CD4-positive, alpha-beta T cell treated with Interleukin-4 for 1 hour (primary cell): ENCODE data around the gene HIPK2.

ENCODE experiments used
- DNase-seq, 2 donors: peaks; one replicate each; pipeline ENCODE4 v3.0.0-alpha.2; 2020 to 2022

Gene HIPK2

DNA sequence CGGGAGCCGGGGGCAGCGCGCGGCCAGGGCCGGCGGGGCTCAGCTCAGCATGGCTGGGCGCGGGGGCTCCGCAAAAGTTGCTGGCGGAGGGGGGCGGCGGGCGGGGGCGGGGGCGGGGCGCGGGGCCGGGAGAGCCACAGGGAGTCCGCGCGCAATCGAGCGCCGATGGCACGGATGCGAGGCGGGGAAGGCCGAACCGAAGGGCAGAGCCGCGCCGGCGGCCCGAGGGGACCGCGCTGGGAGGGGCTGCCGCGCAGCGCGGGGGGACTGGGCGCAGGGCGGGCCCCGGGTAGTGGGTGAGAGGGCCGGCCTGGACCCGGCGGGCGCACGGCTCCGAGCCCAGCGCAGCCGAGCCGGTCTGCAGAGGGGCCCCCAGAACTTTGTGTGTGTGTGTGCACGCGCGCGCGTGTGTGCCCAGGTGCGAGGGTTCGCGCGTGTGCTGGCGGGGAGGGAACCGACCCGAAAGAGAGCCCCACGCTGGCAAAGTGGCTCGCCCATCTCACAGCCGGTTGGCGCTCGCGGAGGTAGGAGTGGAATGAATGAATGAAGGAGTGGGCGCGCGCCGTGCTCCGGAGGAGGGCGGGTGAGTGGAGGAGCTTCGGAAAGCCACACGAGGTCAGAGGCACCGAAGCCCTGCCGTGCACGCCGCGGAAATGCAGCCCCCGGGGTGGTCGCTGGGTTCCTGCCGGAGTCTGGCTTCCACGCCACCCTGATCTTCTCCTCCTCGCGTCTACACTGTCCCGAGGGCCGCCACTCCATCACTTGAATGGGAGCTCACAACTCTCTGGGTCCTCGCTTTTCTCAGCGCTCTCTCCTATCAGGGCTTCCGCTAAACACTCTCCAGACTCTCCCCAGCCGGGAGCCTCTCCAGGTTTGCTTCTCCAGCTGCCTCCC is at the start of gene HIPK2:
HIPK2 (minus strand) TSS at position 51 of the 894 bp plus-strand sequence. CDS start 375 bp downstream, outside the sequence.
- DNase-seq: peak; percentile 77 to 79

DNA sequence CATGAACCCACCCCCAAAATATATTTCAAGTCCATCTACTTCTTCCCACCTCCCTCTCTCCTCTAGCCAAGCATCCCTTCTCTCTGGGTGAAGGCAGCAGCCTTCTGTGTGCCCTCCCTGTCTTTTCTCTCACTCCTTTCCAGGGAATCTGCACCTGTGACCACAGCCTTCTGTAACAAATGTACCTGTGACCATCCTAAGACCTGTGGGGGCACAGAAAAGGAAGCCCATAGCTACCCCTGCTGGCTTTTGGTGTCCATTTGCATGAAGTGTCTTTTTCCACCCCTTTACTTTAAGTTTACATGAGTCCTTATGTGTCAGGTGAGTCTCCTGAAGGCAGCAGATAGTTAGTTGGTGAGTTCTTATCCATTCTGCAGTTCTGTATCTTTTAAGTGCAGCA is 49.2 kb upstream of the HIPK2 start:
- DNase-seq: peak in 1 of 2 donors; percentile 15

DNA sequence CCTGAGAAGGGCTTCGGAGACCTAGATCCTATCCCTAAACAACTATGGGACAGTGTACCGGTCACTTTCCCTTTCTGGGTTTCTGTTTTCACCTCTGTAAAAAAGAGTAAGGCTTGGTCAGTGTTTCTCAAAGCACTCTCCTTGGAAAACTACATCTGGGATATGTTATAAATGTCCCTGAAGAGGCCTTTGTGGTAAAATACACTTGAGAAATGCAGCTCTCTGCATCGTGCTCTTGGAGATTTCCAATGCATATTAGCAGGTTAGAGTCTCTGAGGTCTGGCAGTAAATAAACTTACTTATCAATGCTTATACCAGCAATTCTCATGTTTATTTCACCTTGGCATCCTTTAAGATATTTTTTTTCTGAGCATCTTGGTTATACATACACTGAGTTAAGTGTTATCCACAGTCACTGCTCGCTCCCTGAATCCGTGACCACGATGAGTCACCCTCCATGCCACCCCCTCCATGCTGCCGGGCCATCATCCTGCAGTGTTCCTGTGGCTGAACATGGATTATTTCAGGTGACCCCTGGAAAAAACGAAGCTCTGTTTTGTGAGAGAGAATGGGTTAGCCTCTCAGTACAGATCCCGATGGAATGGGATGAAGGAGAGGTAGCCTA is 48.0 kb upstream of the HIPK2 start:
- DNase-seq: no peak

DNA sequence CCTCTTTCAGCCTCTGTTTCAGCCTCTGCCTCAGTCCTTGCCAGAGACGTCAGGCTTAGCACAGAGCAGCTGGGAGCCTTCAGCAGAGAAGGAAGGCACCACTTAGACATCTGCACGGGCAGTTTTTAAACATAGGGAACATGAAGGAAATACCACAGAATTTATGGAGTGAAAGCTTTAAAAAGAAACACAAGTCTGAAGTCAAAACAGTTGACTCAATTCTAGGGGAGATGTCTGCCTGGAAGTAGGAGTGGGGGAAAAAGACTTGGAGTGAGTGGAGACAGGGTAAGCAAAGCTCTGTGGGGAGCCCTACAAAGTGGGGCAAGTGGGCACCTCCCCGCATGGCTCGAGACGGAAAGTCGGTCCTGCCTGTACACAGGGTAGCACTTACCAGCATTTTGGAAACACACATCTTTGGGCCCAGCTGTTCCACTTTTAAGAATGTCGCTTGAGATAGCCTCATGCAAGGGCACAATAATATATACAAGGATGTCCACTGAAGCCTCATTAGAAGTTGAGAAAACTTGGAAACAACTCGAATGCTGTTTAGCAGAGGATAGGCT is 46.2 kb upstream of the HIPK2 start:
- DNase-seq: no peak

DNA sequence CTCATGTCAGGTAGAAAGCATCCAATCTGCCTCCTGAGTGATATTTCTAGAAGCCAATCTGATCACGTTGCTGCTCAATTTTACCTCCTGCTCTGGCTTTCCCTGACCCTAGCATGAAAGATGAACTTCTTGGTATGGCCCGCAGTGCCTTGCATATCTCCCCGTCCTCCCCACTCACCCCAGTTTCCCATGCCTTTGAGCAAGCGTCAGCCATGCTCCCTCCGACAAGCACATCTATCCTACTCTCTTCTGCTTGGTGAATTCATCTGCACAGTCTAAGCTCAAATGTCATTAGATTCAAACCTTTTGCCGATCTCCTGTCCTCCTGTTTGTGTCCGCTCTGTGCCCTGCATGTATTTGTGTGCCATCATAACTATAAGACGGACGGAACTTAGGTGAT is 45.1 kb upstream of the HIPK2 start:
- DNase-seq: no peak

DNA sequence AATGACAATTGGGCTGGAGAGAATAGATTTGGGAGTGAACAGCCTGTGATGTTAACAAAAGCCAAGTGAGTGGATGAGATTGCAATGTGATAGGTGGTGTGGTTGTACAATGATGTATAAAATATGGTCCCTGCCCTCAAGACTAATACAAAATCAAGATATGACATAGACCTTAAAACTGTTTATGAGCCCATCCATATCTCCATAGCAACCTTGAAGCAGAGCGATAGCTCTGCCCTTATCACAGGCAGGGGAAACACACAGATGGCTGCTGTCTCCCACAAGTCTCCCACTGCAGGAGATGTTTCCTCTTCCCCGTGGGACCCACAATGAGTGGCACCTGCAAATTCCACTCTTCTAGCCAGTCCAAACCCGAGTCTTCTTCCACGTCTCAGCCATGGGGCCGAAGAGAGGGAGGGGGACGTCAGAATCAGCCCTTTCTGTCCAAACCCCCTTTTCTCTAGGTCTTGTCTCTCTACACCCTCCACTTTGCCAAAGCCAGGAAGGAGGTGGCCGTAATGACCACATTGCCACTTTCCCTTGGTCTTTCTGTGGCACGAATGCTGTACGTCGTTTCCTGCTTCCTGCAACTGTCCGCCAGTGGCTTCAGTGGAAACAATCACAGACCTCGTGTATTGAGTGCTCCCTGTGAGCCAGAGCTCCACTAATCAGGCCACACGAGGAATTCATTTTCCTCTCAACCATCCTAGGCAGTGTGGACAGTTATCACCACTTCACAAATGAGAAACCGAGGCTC is 43.7 kb upstream of the HIPK2 start:
- DNase-seq: no peak

DNA sequence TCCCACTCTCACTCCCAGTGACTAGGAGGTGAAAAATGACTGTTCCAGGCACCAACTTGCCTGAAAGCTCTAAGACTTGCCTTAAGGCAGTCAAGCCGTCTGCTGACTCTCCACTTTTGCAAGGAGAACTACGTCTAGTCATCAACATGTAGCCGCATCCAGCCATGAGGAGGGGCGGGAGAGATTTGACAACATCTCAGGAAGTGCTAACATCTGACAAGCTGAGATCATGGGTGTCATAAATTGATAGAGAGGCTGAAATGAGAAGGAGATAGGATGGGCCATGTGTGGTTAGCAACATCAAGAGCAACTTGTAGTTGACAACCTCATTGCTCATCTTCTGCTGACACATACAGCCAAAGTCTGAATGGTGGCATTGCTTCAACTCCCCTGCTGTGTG is 42.3 kb upstream of the HIPK2 start:
- peak in 1 of 2 donors; percentile 31 for DNase-seq

DNA sequence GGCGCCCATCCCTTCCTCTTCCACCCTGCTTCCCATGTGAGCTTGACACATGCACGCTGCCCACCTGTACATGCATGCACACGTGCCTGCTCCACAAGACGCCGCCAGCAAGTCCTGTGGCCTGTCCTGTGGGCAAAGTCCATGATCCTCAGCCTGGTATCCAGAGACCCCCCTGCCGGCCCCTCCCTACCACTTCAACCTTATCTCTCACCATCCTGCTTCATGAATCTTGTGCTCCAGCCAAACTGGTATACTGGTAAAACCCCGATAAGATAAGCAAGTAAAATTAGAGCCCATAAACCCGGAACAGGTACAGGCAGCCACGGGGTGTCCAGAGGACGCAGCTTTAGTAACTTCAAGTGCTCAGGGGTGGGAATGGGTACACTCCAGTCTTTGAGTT is 39.5 kb upstream of the HIPK2 start:
- DNase-seq: no peak

DNA sequence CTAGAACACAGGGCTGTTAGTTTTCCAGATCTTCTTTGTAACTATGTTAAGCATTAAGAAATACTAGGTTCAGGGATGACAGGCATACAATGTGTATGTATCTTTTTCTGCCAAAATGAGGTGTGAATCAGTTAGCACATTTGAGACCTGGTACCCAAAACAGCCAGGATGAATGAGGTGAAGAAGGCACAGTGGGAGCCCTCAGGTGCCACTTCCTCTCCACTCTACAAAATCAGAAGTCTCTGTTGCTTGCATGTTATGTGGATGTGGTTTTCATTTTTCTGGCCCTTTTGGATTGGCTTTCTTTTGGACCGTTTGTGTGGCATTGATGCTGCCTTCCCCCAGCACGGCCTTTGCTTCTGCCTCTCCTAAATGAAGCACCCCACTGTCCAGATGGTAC is 35.9 kb upstream of the HIPK2 start:
- no peak for DNase-seq

DNA sequence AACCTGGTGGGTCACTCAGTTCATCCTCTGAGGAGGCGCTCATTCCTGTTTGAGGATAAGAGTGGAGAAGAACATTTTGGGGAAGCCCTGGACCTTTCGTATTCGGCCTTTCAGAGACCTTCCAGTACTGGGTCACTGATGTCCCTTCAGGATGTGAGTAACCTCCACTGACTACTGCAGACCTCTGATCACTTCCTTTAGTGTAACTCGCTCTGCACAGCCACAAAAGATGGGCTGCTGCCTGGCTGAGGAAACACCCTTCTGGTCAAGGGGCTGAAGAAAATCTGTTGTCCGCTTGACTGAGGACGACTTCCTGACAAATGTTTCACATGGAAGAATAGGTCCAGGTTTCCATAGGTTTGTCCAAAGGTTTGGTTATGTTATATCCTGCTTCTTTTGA is 35.4 kb upstream of the HIPK2 start:
- DNase-seq: no peak

DNA sequence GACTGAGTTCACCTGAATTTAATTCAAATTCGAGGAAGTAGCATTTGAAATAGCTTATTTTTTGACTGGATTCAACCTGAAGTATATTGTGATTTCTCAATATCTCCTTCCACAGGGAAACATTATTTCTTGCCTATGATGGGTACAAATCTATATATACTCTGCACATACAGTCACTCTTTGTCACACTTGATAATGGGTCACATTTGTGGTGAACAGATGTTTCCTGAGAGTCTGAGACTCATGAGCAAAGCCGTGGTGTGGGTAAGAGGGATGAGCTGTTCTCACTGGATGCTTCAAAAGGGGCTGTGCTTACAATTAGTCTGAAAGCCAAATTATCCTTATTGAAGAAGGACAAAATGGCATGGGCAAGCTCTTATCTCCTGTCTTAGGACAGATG is 33.3 kb upstream of the HIPK2 start:
- DNase-seq: no peak

DNA sequence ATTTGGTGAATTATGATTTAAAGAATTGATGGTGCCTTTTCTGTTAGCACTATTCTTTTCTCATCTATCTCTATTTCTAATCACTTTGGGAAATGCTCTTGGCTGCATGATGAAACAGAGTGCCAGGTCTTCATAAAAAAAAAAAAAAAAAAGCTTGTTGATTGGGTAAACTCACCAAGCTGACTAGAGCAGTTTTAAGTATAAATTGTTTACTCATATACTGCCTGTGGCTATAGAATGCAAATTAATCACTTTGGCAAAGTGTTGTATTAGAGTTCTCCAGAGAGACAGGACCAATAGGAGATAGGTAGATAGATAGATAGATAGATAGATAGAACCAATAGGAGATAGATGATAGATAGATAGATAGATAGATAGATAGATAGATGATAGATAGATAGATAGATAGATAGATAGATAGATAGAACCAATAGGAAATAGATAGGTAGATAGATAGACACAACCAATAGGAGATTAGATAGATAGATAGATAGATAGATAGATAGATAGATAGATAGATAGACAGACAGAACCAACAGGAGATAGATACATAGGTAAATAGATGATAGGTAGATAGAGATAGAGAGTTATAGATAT is 31.1 kb upstream of the HIPK2 start:
- DNase-seq: no peak

DNA sequence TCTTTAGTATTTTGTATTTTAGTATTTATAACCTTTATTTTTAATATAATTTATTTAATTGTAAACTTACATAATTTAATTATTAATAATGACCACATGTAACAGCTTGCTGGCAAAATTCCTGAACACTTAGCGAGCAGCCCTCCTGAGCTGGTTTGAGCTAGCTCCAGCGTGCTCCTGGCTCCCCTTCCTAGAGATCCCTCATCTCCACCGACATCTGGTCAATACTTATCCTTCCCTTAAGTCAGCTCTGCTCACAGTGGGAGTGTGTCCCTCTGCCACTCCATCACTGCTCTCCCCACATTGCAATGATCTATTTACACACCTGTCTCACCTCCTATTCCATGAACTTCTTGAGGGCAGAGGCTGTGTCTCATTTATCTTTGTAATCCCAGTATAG is 30.6 kb upstream of the HIPK2 start:
- no peak for DNase-seq

DNA sequence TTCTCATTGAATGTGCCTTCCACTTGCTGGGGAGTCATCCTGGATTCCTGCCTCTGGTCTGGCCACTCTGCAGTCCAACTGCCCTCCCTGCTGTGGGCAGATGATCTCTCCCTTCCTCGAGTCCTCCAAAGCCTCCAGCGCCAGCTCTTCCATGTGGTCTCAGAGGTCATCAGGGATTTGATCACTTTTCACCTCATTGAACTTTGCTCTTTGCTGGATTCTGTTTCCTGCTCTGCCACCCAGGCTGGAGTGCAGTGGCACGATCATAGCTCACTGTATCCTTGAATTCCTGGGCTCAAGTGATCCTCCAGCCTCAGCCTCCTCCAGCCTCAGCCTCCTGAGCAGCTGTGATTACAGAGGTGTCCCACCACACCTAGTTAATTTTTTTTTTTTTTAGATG is 29.2 kb upstream of the HIPK2 start:
- no peak for DNase-seq

DNA sequence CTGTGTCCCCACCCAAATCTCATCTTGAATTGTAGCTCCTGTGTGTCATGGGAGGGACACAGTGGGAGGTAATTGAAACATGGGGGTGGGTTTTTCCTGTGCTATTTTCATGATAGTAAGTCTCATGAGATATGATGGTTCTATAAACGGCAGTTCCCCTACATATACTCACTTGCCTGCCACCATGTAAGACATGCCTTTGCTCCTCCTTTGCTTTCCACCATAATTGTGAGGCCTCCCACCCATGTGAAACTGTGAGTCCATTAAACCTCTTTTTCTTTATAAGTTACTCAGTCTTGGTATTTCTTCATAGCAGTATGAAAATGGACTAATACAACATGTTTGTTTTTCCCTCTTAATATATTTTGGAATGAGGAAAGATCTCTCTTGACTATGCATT is 26.8 kb upstream of the HIPK2 start:
- no peak for DNase-seq

DNA sequence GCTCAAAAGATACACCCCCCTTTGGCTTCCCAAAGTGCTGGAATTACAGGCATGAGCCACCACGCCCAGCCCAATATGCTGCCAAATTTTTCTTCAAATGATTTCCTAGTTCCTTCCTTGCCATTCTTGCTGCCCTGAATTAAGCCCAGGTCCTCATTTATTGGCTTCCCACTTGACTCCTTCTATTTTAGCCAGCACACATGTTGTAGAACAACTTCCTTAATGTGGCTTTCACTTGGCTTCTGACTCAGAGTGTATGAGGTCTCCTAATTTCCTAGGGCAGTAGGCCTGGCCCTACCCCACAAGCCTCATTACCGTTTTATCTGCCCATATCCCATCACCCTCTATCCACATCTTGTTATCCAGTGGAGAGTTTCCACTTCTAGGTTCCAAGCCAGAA is 21.8 kb upstream of the HIPK2 start:
- DNase-seq: no peak

DNA sequence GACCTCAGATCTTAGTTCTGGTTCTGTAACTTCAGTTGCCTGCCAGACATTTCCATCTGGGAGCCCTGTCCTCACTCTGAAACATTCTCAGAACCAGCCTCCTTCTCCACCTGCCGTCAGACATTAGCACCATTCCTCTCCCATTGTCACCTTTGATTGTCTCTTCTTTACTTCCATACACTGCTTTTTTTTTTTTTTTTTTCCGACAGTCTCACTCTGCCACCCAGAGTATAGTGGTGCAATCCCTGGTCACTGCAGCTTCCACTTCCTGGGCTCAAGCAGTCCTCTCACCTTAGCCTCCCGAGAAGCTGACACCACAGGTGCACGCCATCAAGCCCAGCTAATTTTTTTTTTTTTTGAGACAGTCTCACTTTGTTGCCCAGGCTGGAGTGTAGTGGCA is 21.1 kb upstream of the HIPK2 start:
- no peak for DNase-seq

DNA sequence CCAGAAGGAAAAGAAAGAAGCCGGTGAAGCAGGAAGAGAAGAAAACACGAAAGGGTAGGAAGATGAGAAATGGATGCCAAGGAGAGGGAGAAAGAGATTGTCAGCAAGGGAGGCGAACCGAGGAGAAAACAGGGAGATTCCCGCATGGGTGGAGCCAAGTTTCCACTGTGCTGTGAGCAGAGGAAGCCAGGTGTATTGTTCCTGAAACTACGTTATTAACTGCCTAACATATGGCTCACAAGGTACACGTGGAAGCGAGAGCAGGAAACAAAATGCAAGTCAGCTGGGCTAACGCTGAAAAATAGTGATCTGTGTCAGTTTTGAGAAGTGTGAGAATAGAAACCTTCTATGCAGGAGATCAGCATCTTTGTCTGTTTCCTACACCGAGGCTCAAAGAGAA is 20.4 kb upstream of the HIPK2 start:
- DNase-seq: no peak

DNA sequence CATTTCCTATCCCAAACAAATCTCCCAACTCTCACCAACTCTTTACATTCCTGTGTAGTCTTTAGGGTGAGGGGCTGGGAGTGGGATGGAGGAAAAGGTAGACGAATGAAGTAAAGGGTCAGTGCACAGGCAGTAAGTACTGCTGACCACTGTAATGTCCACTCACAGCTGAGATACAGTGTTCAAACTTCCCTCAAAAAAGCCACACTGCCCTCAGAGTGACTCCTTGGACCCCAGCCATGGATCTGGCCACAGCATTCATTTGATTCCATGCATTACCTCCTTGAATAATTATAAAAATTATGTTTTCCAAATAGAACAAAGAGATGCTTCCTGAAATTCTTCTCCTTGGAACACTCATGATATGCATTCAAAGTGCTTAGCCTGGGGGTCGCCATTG is 19.8 kb upstream of the HIPK2 start:
- DNase-seq: no peak

DNA sequence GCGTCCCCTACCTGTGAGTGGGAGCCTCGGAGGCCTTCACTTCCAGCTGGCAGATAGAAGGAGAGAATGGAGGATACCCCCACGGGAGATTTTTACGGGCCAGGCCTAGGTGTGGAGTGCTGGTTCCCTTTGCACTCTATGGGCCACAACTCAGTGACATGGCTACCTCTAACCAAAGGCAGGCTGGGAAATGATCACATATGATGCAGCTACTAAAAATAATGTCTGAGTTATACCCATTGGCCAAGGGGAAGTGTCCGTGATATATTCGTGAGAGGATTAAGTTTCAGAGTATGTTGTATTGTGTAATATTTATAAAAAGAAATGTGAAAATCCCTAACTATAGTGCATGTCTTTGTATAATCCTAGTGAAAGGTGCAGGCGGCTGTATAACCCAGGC is 13.5 kb upstream of the HIPK2 start:
- DNase-seq: no peak

DNA sequence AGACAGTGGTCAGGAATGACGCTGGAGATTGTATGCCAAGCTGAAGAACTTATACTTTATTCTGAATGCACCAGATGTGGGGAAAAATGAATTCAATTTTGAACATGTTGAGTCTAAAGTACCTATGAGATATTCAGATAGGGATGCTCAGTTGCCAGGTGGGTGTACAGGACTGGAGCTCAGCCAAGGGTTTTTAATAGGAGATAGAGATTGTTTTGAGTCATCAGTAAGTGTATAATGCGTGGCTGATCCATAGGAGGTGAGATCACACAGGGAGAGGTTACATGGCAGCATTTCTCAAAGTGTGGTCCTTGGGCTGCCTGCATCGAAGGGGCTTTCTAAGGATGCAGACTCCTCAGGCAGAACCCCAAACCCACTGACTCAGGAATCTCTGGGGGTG is 6.8 kb upstream of the HIPK2 start:
- DNase-seq: no peak

DNA sequence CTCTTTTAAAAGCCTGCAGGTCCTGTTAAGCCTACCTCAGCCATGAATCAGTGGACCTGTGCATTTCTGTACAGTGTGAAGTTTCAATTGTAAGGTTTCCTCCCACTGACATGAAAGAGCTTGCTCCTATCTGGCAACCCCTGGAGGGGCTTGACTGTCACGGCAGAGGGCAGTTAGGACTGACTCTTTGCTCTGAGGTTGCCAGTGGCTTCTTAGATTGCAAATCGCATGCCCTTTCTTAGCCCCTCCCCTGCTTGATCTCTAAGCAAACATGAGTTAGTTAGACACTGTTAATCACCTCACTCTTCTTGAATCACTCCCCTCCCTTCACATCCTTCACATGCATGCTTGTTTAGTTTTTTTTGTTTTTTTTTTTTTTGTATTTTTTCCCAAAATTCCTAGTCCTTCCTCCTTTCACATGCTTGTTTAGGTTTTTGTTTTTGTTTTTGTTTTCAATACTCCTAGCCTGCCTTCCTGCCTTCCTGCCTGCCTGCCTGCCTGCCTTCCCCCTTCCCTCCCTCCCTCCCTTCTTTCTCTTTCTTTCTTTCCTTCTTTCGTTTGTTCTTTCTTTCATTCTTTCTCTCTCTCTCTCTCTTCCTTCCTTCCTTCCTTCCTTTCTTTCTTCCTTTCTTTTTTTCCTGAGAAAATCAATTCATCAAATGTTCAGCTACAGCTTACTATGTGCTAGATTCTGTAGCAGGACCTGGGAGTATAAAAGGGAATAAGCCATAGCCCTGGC is 6.0 kb upstream of the HIPK2 start:
- no peak for DNase-seq
